HepG2 (cell line): ENCODE results near the gene AFG1L.

Experiments
- HOXA5 ChIP-seq: sonication (generic); formaldehyde crosslinking; IDR thresholded peaks from 2 replicates; pipeline ENCODE4 v1.4.0; 2020; ENCODE audit warnings: missing genetic modification reagents
- KLF16 ChIP-seq, 2 experiments: sonication (generic) in 1 of 2; formaldehyde crosslinking in 1 of 2; IDR thresholded peaks; 2 replicates each; pipeline versions ENCODE4 v1.6.1 to v1.8.0; 2016 to 2023; ENCODE audit warnings: missing genetic modification reagents in 2 of 2, missing compliant biosample characterization in 1 of 2
- MAZ ChIP-seq, 2 experiments: sonication (generic) in 1 of 2; formaldehyde crosslinking in 1 of 2; IDR thresholded peaks; 2 replicates each; pipeline versions ENCODE4 v1.5.0 to v1.6.1; 2012 to 2020; ENCODE audit warnings: low read depth in 2 of 2, mild to moderate bottlenecking in 2 of 2, borderline replicate concordance in 1 of 2, improper control_type of control experiment in 1 of 2, low read length in 1 of 2, missing genetic modification reagents in 1 of 2, moderate library complexity in 1 of 2
- NR1H2 ChIP-seq: sonication (generic); formaldehyde crosslinking; IDR thresholded peaks from 2 replicates; pipeline ENCODE4 v1.8.1; 2022; ENCODE audit warnings: low read depth, missing genetic modification reagents, borderline replicate concordance
- PCBP1 ChIP-seq: fragments of 200-400 bp; formaldehyde crosslinking; IDR thresholded peaks from 2 replicates; pipeline ENCODE4 v1.6.1; 2017; ENCODE audit warnings: mild to moderate bottlenecking, low read depth, low read length, borderline replicate concordance
- POLR2A ChIP-seq, 2 experiments: IDR thresholded peaks; 2 replicates each; pipeline ENCODE4 v1.6.1; 2011; ENCODE audit warnings: low read depth in 2 of 2, low read length in 2 of 2, mild to moderate bottlenecking in 1 of 2, moderate library complexity in 1 of 2; ENCODE audit not compliant: insufficient read depth in 1 of 2
- REPIN1 ChIP-seq: sonication (generic); formaldehyde crosslinking; IDR thresholded peaks from 2 replicates; pipeline ENCODE4 v1.8.0; 2022; ENCODE audit warnings: missing genetic modification reagents, low read depth, mild to moderate bottlenecking, borderline replicate concordance
- SSRP1 ChIP-seq: IDR thresholded peaks from 2 replicates; pipeline ENCODE4 v1.6.1; 2016; ENCODE audit warnings: control low read depth
- ZBTB8A ChIP-seq: sonication (generic); formaldehyde crosslinking; IDR thresholded peaks from 2 replicates; pipeline ENCODE4 v1.4.0; 2020; ENCODE audit warnings: mild to moderate bottlenecking, low read depth, missing genetic modification reagents, borderline replicate concordance
- ZNF501 ChIP-seq: sonication (generic); formaldehyde crosslinking; IDR thresholded peaks from 2 replicates; pipeline ENCODE4 v1.5.1; 2020; ENCODE audit warnings: mild to moderate bottlenecking, moderate library complexity, missing genetic modification reagents
- TF ChIP-seq, protein P1 (sequence below): IDR thresholded peaks from 2 replicates; pipeline ENCODE4 v1.6.1; 2018; ENCODE audit warnings: missing genetic modification reagents, mild to moderate bottlenecking, missing compliant biosample characterization

DNA sequence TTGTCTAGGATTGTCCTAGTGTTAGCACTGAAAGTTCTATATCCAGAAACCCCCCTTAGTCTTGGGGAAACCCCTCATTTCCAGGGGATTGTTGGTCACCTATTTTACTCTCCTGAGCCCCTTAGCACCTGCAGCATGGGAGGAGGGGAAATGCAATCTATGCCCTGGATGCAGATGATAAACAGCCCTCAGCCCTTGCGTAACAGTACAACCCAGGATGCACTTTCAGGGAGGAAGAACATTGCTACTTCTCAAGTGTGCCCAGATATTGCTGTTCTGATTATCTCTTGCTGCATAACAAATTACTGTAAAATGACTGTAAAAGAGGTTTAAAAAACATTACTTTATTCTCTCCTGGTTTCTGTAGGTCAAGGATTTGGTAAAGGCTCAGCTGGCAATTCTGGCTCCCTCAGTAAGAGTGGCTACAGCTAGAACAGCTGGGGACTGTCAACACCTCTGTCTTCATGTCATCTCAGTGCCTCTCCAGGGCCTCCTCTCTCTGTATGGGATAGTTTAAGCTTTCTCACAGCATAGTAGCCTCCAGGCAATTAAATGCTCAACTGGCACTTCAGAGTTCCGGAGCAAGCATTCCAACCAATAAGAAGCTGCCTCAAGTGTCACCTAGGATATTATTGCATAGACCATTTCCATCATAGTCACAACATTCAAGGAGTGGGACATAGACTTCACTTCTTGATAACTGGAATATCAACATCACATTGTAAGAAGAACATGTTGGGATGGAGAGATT is 148.1 kb downstream of the AFG1L start:
- TF ChIP-seq KLF16 (CRISPR knock-in tag; IDR thresholded peaks at IDR 0.05) (no peak), HOXA5 (CRISPR knock-in tag) (no peak), PCBP1 (no peak), NR1H2 (no peak), POLR2A (IDR thresholded peaks at IDR 0.05; ENCODE audit: insufficient read depth in 1 of 2, low read depth in 2 of 2, low read length in 2 of 2) (no peak), SSRP1 (no peak), ZNF501 (CRISPR knock-in tag) (no peak), REPIN1 (CRISPR knock-in tag) (no peak), ZBTB8A (CRISPR knock-in tag) (no peak), MAZ (IDR thresholded peaks at IDR 0.05; ENCODE audit: borderline replicate concordance, low read depth, low read length) (no peak), MAZ (CRISPR knock-in tag; IDR thresholded peaks at IDR 0.05; ENCODE audit: low read depth) (no peak)
- TF ChIP-seq, protein P1, sequence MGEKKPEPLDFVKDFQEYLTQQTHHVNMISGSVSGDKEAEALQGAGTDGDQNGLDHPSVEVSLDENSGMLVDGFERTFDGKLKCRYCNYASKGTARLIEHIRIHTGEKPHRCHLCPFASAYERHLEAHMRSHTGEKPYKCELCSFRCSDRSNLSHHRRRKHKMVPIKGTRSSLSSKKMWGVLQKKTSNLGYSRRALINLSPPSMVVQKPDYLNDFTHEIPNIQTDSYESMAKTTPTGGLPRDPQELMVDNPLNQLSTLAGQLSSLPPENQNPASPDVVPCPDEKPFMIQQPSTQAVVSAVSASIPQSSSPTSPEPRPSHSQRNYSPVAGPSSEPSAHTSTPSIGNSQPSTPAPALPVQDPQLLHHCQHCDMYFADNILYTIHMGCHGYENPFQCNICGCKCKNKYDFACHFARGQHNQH (CRISPR knock-in tag) = no peak
